IMR-90 (cell line): ENCODE data around the gene KIFAP3. TPM values are rescaled to one million over a fixed set of nuclear protein-coding genes. Genes with fewer than 3 reads are reported as not detected.

Experiments
- ATAC-seq: fragments of 200-7000 bp; cut with Tn5 transposase; 2 replicates; pipeline ENCODE4 v1.9.1; 2020; ENCODE audit warnings: low read depth, mild to moderate bottlenecking, moderate library complexity
- BruUV-seq: library from RNA; stranded (reverse); fragments of 400-500 nt; replicated peaks from 2 replicates; lab custom pipeline; 2021; lab: Mats Ljungman, UMichigan
- CTCF ChIA-PET: fragments of 300-600 bp; formaldehyde crosslinking; extraction: SDS; loops from one replicate; lab custom pipeline; 2021; ENCODE audit warnings: antibody characterized with exemption; lab: Yijun Ruan, JAX
- POLR2A ChIA-PET: fragments of 300-600 bp; sonication (Branson Sonifier 250); formaldehyde crosslinking; loops from one replicate; lab custom pipeline; 2022; ENCODE audit warnings: antibody characterized with exemption; ENCODE audit not compliant: unreplicated experiment; lab: Charles Lee
- DNase-seq: peaks from one replicate; pipeline ENCODE4 v3.0.0; 2013
- H2AFZ ChIP-seq: replicated peaks from 2 replicates; pipeline ENCODE3; 2013; ENCODE audit warnings: low read length, mild to moderate bottlenecking; ENCODE audit not compliant: poor library complexity
- H2AK5ac ChIP-seq: 2 replicates; pipeline ENCODE4 v1.6.1; 2013; ENCODE audit warnings: low read depth, low read length, inconsistent platforms
- H2AK9ac ChIP-seq: replicated peaks from 2 replicates; pipeline ENCODE3; 2013; ENCODE audit warnings: mild to moderate bottlenecking, low read depth, low read length, moderate library complexity; ENCODE audit not compliant: poor library complexity
- H2BK120ac ChIP-seq: 2 replicates; pipeline ENCODE4 v1.6.1; 2013; ENCODE audit warnings: low read depth, low read length, inconsistent platforms
- H2BK15ac ChIP-seq: 3 replicates; pipeline ENCODE4 v1.6.1; 2013; ENCODE audit warnings: low read depth, low read length, inconsistent platforms
- H2BK20ac ChIP-seq: 2 replicates; pipeline ENCODE4 v1.6.1; 2013; ENCODE audit warnings: low read depth, mild to moderate bottlenecking, inconsistent platforms, low read length, moderate library complexity
- H2BK5ac ChIP-seq: 2 replicates; pipeline ENCODE4 v1.6.1; 2013; ENCODE audit warnings: mild to moderate bottlenecking, low read depth, low read length, inconsistent platforms; ENCODE audit not compliant: poor library complexity, severe bottlenecking
- H3K14ac ChIP-seq: replicated peaks from 2 replicates; pipeline ENCODE4 v1.6.1; 2013; ENCODE audit warnings: low read depth, low read length, inconsistent platforms
- H3K18ac ChIP-seq: 2 replicates; pipeline ENCODE4 v1.6.1; 2013; ENCODE audit warnings: low read depth, low read length, control low read depth
- H3K23ac ChIP-seq: 2 replicates; pipeline ENCODE4 v1.6.1; 2013; ENCODE audit warnings: low read depth, low read length, inconsistent platforms
- H3K27ac ChIP-seq: 2 replicates; pipeline ENCODE4 v1.5.1; 2013; ENCODE audit warnings: mild to moderate bottlenecking, control low read depth, low read length; ENCODE audit not compliant: insufficient read depth
- H3K27me3 ChIP-seq: 2 replicates; pipeline ENCODE4 v1.6.1; 2013; ENCODE audit warnings: low read length; ENCODE audit not compliant: control insufficient read depth, insufficient read depth
- H3K36me3 ChIP-seq: 2 replicates; pipeline ENCODE4 v1.6.1; 2013; ENCODE audit warnings: low read length, mixed read lengths; ENCODE audit not compliant: control insufficient read depth, insufficient read depth
- H3K4ac ChIP-seq: 2 replicates; pipeline ENCODE4 v1.6.1; 2013; ENCODE audit warnings: low read depth, low read length, inconsistent platforms
- H3K4me1 ChIP-seq: 2 replicates; pipeline ENCODE4 v1.6.1; 2013; ENCODE audit warnings: low read length, mixed read lengths; ENCODE audit not compliant: control insufficient read depth, insufficient read depth
- H3K4me2 ChIP-seq: 2 replicates; pipeline ENCODE4 v1.6.1; 2013; ENCODE audit warnings: low read depth, mild to moderate bottlenecking, control low read depth, low read length, moderate library complexity
- H3K4me3 ChIP-seq: 2 replicates; pipeline ENCODE4 v1.5.1; 2013; ENCODE audit warnings: low read depth, mild to moderate bottlenecking, control low read depth, low read length, moderate library complexity; ENCODE audit not compliant: insufficient read depth
- H3K56ac ChIP-seq: 2 replicates; pipeline ENCODE4 v1.6.1; 2013; ENCODE audit warnings: low read length, inconsistent platforms; ENCODE audit not compliant: insufficient read depth; ENCODE audit errors: extremely low read depth
- H3K79me1 ChIP-seq, 2 experiments: 2 replicates each; pipeline ENCODE4 v1.6.1; 2013; ENCODE audit warnings: low read length in 2 of 2, inconsistent platforms in 1 of 2, low read depth in 1 of 2
- H3K9ac ChIP-seq: 2 replicates; pipeline ENCODE4 v1.6.1; 2013; ENCODE audit warnings: low read depth, low read length, control low read depth
- H3K9me1 ChIP-seq: 2 replicates; pipeline ENCODE4 v1.6.1; 2013; ENCODE audit warnings: low read length, inconsistent platforms; ENCODE audit not compliant: insufficient read depth
- H3K9me3 ChIP-seq: 2 replicates; pipeline ENCODE4 v1.6.1; 2013; ENCODE audit warnings: low read length; ENCODE audit not compliant: control insufficient read depth, insufficient read depth
- H4K20me1 ChIP-seq: 2 replicates; pipeline ENCODE4 v1.6.1; 2013; ENCODE audit warnings: low read length, inconsistent platforms; ENCODE audit not compliant: insufficient read depth
- H4K5ac ChIP-seq: 2 replicates; pipeline ENCODE4 v1.6.1; 2013; ENCODE audit warnings: mild to moderate bottlenecking, low read depth, low read length, control low read depth
- H4K8ac ChIP-seq, 2 experiments: 2 replicates each; pipeline ENCODE4 v1.6.1; 2013; ENCODE audit warnings: low read depth in 2 of 2, low read length in 2 of 2, control low read depth in 1 of 2, inconsistent platforms in 1 of 2
- H4K91ac ChIP-seq: 2 replicates; pipeline ENCODE4 v1.6.1; 2013; ENCODE audit warnings: low read depth, low read length, inconsistent platforms; ENCODE audit not compliant: insufficient read depth
- BHLHE40 ChIP-seq: fragments of 150-350 bp; IDR thresholded peaks from 2 replicates; pipeline ENCODE4 v1.6.1; 2016; ENCODE audit warnings: mild to moderate bottlenecking, low read depth, low read length
- CEBPB ChIP-seq: IDR thresholded peaks from 2 replicates; pipeline ENCODE4 v1.6.1; 2012; ENCODE audit warnings: low read depth, low read length, improper control_type of control experiment
- CHD1 ChIP-seq: IDR thresholded peaks from 2 replicates; pipeline ENCODE4 v1.6.1; 2012; ENCODE audit warnings: low read depth, low read length, improper control_type of control experiment
- FOS ChIP-seq: fragments of 150-350 bp; IDR thresholded peaks from 2 replicates; pipeline ENCODE4 v1.6.1; 2016; ENCODE audit warnings: low read depth, low read length
- MAFK ChIP-seq: IDR thresholded peaks from 2 replicates; pipeline ENCODE4 v1.6.1; 2012; ENCODE audit warnings: low read depth, low read length, improper control_type of control experiment
- MAZ ChIP-seq: IDR thresholded peaks from 2 replicates; pipeline ENCODE4 v1.6.1; 2012; ENCODE audit warnings: low read depth, mild to moderate bottlenecking, low read length, improper control_type of control experiment, moderate library complexity, borderline replicate concordance
- MXI1 ChIP-seq: IDR thresholded peaks from 2 replicates; pipeline ENCODE4 v1.6.1; 2012; ENCODE audit warnings: low read depth, mild to moderate bottlenecking, low read length, moderate library complexity, borderline replicate concordance
- NFE2L2 ChIP-seq: fragments of 150-350 bp; IDR thresholded peaks from 2 replicates; pipeline ENCODE4 v1.6.1; 2016; ENCODE audit warnings: low read depth, mild to moderate bottlenecking, low read length
- POLR2A ChIP-seq: IDR thresholded peaks from 2 replicates; pipeline ENCODE4 v1.6.1; 2012; ENCODE audit warnings: mild to moderate bottlenecking, low read depth, low read length
- RAD21 ChIP-seq: IDR thresholded peaks from 2 replicates; pipeline ENCODE4 v1.6.1; 2012; ENCODE audit warnings: low read length, improper control_type of control experiment
- RCOR1 ChIP-seq: IDR thresholded peaks from 2 replicates; pipeline ENCODE4 v1.6.1; 2012; ENCODE audit warnings: mild to moderate bottlenecking, low read length, improper control_type of control experiment; ENCODE audit not compliant: insufficient replicate concordance
- RFX5 ChIP-seq: IDR thresholded peaks from 2 replicates; pipeline ENCODE4 v1.8.0; 2012; ENCODE audit warnings: low read depth, mild to moderate bottlenecking, low read length, moderate library complexity
- SMC3 ChIP-seq: fragments of 150-350 bp; IDR thresholded peaks from 2 replicates; pipeline ENCODE4 v1.6.1; 2016; ENCODE audit warnings: low read depth, mild to moderate bottlenecking, antibody characterized with exemption, low read length, moderate library complexity
- WGBS, 2 experiments: methylation state at CpG; one replicate each; pipeline versions ENCODE4 v1.1.5 to v1.1.7; 2013; ENCODE audit warnings: missing lambda C conversion rate in 2 of 2; ENCODE audit not compliant: insufficient read length in 1 of 2; ENCODE audit errors: extremely low coverage in 2 of 2; 5-methylcytosine and 5-hydroxymethylcytosine counted together
- dilution Hi-C: fragments of 300-500 bp; cut with HindIII; formaldehyde crosslinking; loops from one replicate; pipeline ENCODE4 v1.14.3; 2018; ENCODE audit warnings: low sequenced_read_pairs; ENCODE audit not compliant: unreplicated experiment
- in situ Hi-C: fragments of 300-500 bp; cut with MboI; formaldehyde crosslinking; loops from 3 replicates; pipeline ENCODE4 v1.14.3; 2019; ENCODE audit warnings: low sequenced_read_pairs, inconsistent platforms, mixed read lengths
- intact Hi-C: fragments of 100-400 bp; cut with micrococcal nuclease; formaldehyde crosslinking; loops from 2 replicates; pipeline ENCODE4 v1.10.0; 2022
- polyA plus RNA-seq, 3 experiments: library from polyadenylated mRNA; depleted of rRNA; stranded (reverse); fragments of >200 nt; gene quantifications; 2 replicates each; pipeline ENCODE4 v1.2.3, GENCODE V29; 2012; ENCODE audit warnings: low replicate concordance in 1 of 3
- total RNA-seq: library from RNA; depleted of rRNA; stranded (reverse); fragments of >200 nt; gene quantifications from 2 replicates; pipeline ENCODE4 v1.2.3, GENCODE V29; 2012
- TF ChIP-seq, protein P1 (sequence below): fragments of 150-350 bp; IDR thresholded peaks from 2 replicates; pipeline ENCODE4 v1.6.1; 2016; ENCODE audit warnings: low read depth, mild to moderate bottlenecking, low read length, moderate library complexity, borderline replicate concordance
- TF ChIP-seq, protein P2 (sequence below): conservative IDR thresholded peaks from 2 replicates; pipeline ENCODE4 v1.5.1; 2012; ENCODE audit warnings: mild to moderate bottlenecking, low read depth, low read length, improper control_type of control experiment
- TF ChIP-seq, protein P3 (sequence below): fragments of 150-350 bp; IDR thresholded peaks from 2 replicates; pipeline ENCODE4 v1.6.1; 2017; ENCODE audit warnings: mild to moderate bottlenecking, antibody characterized with exemption, low read length, low read depth

KIFAP3 gene
- total and polyA plus RNA-seq, 2 of the 4 experiments (the other 2 are of a cell fraction), result 10.5 to 10.9 TPM

DNA sequence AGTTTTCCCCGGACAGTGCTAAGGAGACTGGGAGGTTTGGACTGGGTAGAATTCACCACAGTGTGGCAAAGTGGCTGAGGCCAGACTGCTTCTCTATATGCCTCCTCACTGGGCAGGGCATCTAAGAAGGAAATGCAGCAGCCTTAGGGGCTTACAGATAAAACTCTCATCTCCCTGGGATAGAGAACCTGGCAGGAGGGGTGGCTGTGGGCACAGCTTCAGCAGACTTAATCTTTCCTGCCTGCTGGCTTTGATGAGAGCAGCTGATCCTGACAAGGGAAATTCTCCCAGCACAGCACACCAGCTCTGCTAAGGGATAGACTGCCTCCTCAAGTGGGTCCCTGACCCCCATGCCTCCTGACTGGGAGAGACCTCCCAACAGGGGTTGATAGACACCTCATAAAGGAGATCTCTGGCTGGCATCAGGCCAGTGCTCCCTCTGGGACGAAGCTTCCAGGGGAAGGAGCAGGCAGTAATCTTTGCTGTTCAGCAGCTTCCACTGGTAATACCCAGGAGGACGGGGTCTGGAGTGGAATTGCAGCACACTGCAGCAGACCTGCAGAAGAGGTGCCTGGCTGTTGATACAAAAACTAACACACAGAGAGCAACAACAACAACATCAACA lies 25.2 kb downstream of the KIFAP3 start:
- Histone ChIP-seq H3K14ac (no peak overlapping the region), H3K36me3 (peaks cover 4% of the 10 kb centered on the region; the same call in 1 of the 2 replicates), H3K79me1 (no peaks in the 10 kb centered on the region; a peak in 1 of 4 replicates), H3K9me1 (no peaks in the 10 kb centered on the region), H2BK15ac (no peak overlapping the region), H3K56ac (no peak overlapping the region), H3K23ac (no peak overlapping the region), H4K91ac (no peak overlapping the region), H4K20me1 (no peaks in the 10 kb centered on the region), H2AFZ (no peak overlapping the region), H3K18ac (no peak overlapping the region), H2BK5ac (no peak overlapping the region), H2BK120ac (no peak overlapping the region), H4K5ac (no peak overlapping the region), H3K4ac (no peak overlapping the region), H3K27me3 (no peaks in the 10 kb centered on the region), H2BK20ac (no peak overlapping the region), H3K27ac (no peak overlapping the region), H2AK5ac (no peak overlapping the region), H2AK9ac (no peak overlapping the region), H3K4me1 (no peaks in the 10 kb centered on the region), H3K4me2 (no peak overlapping the region), H3K9me3 (no peaks in the 10 kb centered on the region), H3K9ac (no peak overlapping the region), H4K8ac (no peak overlapping the region), H3K4me3 (no peak overlapping the region)
- in situ Hi-C loops (no loop called here), intact Hi-C loops (no loop called here), dilution Hi-C loops (no loop called here)
- POLR2A ChIA-PET, result no interaction called here
- TF ChIP-seq CEBPB (no peak), NFE2L2 (no peak), SMC3 (no peak), FOS (no peak), MXI1 (no peak), CHD1 (no peak), RAD21 (no peak), BHLHE40 (no peak), MAZ (no peak), RCOR1 (no peak), POLR2A (no peak), RFX5 (no peak), MAFK (no peak)
- TF ChIP-seq, protein P1, sequence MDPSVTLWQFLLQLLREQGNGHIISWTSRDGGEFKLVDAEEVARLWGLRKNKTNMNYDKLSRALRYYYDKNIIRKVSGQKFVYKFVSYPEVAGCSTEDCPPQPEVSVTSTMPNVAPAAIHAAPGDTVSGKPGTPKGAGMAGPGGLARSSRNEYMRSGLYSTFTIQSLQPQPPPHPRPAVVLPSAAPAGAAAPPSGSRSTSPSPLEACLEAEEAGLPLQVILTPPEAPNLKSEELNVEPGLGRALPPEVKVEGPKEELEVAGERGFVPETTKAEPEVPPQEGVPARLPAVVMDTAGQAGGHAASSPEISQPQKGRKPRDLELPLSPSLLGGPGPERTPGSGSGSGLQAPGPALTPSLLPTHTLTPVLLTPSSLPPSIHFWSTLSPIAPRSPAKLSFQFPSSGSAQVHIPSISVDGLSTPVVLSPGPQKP, result no peak
- TF ChIP-seq, protein P2, sequence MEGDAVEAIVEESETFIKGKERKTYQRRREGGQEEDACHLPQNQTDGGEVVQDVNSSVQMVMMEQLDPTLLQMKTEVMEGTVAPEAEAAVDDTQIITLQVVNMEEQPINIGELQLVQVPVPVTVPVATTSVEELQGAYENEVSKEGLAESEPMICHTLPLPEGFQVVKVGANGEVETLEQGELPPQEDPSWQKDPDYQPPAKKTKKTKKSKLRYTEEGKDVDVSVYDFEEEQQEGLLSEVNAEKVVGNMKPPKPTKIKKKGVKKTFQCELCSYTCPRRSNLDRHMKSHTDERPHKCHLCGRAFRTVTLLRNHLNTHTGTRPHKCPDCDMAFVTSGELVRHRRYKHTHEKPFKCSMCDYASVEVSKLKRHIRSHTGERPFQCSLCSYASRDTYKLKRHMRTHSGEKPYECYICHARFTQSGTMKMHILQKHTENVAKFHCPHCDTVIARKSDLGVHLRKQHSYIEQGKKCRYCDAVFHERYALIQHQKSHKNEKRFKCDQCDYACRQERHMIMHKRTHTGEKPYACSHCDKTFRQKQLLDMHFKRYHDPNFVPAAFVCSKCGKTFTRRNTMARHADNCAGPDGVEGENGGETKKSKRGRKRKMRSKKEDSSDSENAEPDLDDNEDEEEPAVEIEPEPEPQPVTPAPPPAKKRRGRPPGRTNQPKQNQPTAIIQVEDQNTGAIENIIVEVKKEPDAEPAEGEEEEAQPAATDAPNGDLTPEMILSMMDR, result no peak
- TF ChIP-seq, protein P3, sequence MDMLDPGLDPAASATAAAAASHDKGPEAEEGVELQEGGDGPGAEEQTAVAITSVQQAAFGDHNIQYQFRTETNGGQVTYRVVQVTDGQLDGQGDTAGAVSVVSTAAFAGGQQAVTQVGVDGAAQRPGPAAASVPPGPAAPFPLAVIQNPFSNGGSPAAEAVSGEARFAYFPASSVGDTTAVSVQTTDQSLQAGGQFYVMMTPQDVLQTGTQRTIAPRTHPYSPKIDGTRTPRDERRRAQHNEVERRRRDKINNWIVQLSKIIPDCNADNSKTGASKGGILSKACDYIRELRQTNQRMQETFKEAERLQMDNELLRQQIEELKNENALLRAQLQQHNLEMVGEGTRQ, result no peak
- ATAC-seq (no peak), DNase-seq (no peak)
- WGBS, 2 experiments, result 100% methylated on average over 1 of the region's 3 CpGs; no CpG with 5 or more reads in 1 of the 2 experiments
- CTCF ChIA-PET, result no interaction called here
- no TSS peak for BruUV-seq
